ENCODE measurements around the gene PEMT. TPM values are rescaled to one million over a fixed set of nuclear protein-coding genes. Genes with fewer than 3 reads are reported as not detected.

PEMT gene
- total and polyA plus RNA-seq, 3 experiments from 2014 or later: 31.9 to 42.1 (median 34.6) TPM

- Histone ChIP-seq H3K36me3 (ENCODE audit: insufficient read depth, low read length) (no peaks in the 10 kb centered on the region), H3K9me3 (ENCODE audit: low read length) (no peaks in the 10 kb centered on the region), H3K27me3 (ENCODE audit: insufficient read depth, low read length, poor library complexity, severe bottlenecking) (no peaks in the 10 kb centered on the region), H3K27ac (ENCODE audit: low read depth, low read length) (no peak overlapping the region), H3K4me3 (ENCODE audit: low read length) (no peak overlapping the region), H3K4me1 (ENCODE audit: insufficient read depth, low read length) (no peaks in the 10 kb centered on the region)
- no peaks in the 10 kb centered on the region for H3K9me3 Mint-ChIP-seq
- POLR2A ChIA-PET: no interaction called here
- no peaks in the 10 kb centered on the region for H3K36me3 Mint-ChIP-seq
- H3K27me3 Mint-ChIP-seq: peaks cover 2 to 6% of the 10 kb centered on the region in 2 donors
- peaks cover 0 to 2% (median 0%) of the 10 kb centered on the region in 3 donors for H3K4me1 Mint-ChIP-seq
- H3K27ac Mint-ChIP-seq: no peak overlapping the region
- H3K4me3 Mint-ChIP-seq: no peak overlapping the region
- CTCF ChIA-PET: no interaction called here
- no peak for DNase-seq
Measured at GRCh38 chr17:17457680-17458079, 133.8 kb downstream of the PEMT start.

- Mint-ChIP-seq H3K9me3 (no peaks in the 10 kb centered on the region), H3K4me1 (peaks cover 0 to 2% (median 0%) of the 10 kb centered on the region in 3 donors), H3K4me3 (no peak overlapping the region), H3K36me3 (no peaks in the 10 kb centered on the region), H3K27me3 (peaks cover 2 to 6% of the 10 kb centered on the region in 2 donors), H3K27ac (peak overlapping the region in 1 of 8 donors; percentile 43)
- H3K27ac ChIP-seq (ENCODE audit: low read depth, low read length): no peak overlapping the region
- H3K4me3 ChIP-seq (ENCODE audit: low read length): no peak overlapping the region
- H3K27me3 ChIP-seq (ENCODE audit: insufficient read depth, low read length, poor library complexity, severe bottlenecking): no peaks in the 10 kb centered on the region
- ChIA-PET CTCF (interaction anchor here (1.7 kb wide), 1 partner anchor 40 kb away, joined by 4 read pairs; the partner anchor contains the start of gene RASD1), POLR2A (no interaction called here)
- no peaks in the 10 kb centered on the region for H3K9me3 ChIP-seq (ENCODE audit: low read length)
- H3K36me3 ChIP-seq (ENCODE audit: insufficient read depth, low read length): no peaks in the 10 kb centered on the region
- no peak for DNase-seq
- H3K4me1 ChIP-seq (ENCODE audit: insufficient read depth, low read length): no peaks in the 10 kb centered on the region
Measured at GRCh38 chr17:17456251-17456650, 135.3 kb downstream of the PEMT start.

Other genes with a start within 250 kb of the PEMT start
- 10 to 100 TPM; 13.5 to 13.8 TPM for gene MED9, start 114.7 kb downstream of the PEMT start, total RNA-seq
- gene MED9, start 114.7 kb downstream of the PEMT start, polyA plus RNA-seq: 17.9 TPM
- 1 to 10 TPM; 1.0 to 1.1 TPM for gene RASD1, start 95.3 kb downstream of the PEMT start, total RNA-seq
- gene RASD1, start 95.3 kb downstream of the PEMT start, polyA plus RNA-seq: 1.0 TPM
- 10 to 100 TPM; 19.7 to 20.2 TPM for gene RAI1, start 89.8 kb upstream of the PEMT start, total RNA-seq
- 5.6 TPM for gene RAI1, start 89.8 kb upstream of the PEMT start, polyA plus RNA-seq
- gene SREBF1, start 245.3 kb upstream of the PEMT start, total RNA-seq: 10 to 100 TPM; 27.2 to 29.6 TPM
- 16.4 TPM for gene SREBF1, start 245.3 kb upstream of the PEMT start, polyA plus RNA-seq